Superior temporal gyrus (tissue), 1 donor: ENCODE measurements around the gene EIF2S1.
"Not testable (repeated sequence)": the region's sequence is repeated elsewhere in the genome, so short reads cannot be mapped to it uniquely, and the experiment has no call there.

Source experiments
- DNase-seq: peaks from one replicate; pipeline ENCODE4 v3.0.0-alpha.2; 2016; ENCODE audit errors: extremely low spot score

EIF2S1 gene

GRCh38 chr14:67359775-67360469 lies at the start of gene EIF2S1, which contains the start of gene ATP6V1D:
Gene EIF2S1, plus strand, starts transcription at chr14:67360328. Its CDS starts 4,440 bp downstream, at chr14:67364768.
Gene ATP6V1D, minus strand, starts transcription at chr14:67359804. Its CDS starts 106 bp downstream, at chr14:67359698.
- DNase-seq = peak; percentile 100

GRCh38 chr14:67311868-67312267 lies 48.3 kb upstream of the EIF2S1 start:
- DNase-seq = no peak

- DNase-seq = no peak
These were observed 47.0 kb upstream of the EIF2S1 start for GRCh38 chr14:67313153-67313552.

- DNase-seq = no peak
These were observed 42.3 kb upstream of the EIF2S1 start for GRCh38 chr14:67317822-67318221.

GRCh38 chr14:67319142-67319541 lies 41.0 kb upstream of the EIF2S1 start:
- DNase-seq = no peak

- DNase-seq = not testable (repeated sequence)
These were observed 30.5 kb upstream of the EIF2S1 start for GRCh38 chr14:67329666-67330065.

GRCh38 chr14:67331368-67332125 lies 28.6 kb upstream of the EIF2S1 start:
- DNase-seq = no peak

GRCh38 chr14:67332468-67332867 lies 27.7 kb upstream of the EIF2S1 start:
- no peak for DNase-seq

- DNase-seq = no peak
These were observed 24.3 kb upstream of the EIF2S1 start for GRCh38 chr14:67335781-67336180.

GRCh38 chr14:67341231-67341630 lies 18.9 kb upstream of the EIF2S1 start:
- not testable (repeated sequence) for DNase-seq

- no peak for DNase-seq
These were observed 16.4 kb upstream of the EIF2S1 start for GRCh38 chr14:67343601-67344230.

GRCh38 chr14:67345583-67345982 lies 14.5 kb upstream of the EIF2S1 start:
- no peak for DNase-seq

- DNase-seq = no peak
These were observed 8.1 kb upstream of the EIF2S1 start for GRCh38 chr14:67352055-67352454.

GRCh38 chr14:67357186-67357968 lies 2.8 kb upstream of the EIF2S1 start:
- no peak for DNase-seq

- DNase-seq = no peak
These were observed 2.2 kb upstream of the EIF2S1 start for GRCh38 chr14:67357969-67358354.

GRCh38 chr14:67358924-67359774 lies 979 bp upstream of the EIF2S1 start:
- no peak for DNase-seq

GRCh38 chr14:67360470-67361206 lies 510 bp downstream of the EIF2S1 start:
- no peak for DNase-seq

- DNase-seq = no peak
These were observed 5.3 kb downstream of the EIF2S1 start for GRCh38 chr14:67365476-67365875.

- no peak for DNase-seq
These were observed 10.7 kb downstream of the EIF2S1 start for GRCh38 chr14:67370830-67371229.
